GM13976 (cell line): Measurements from ENCODE around the gene PACRG.

Source experiments
- DNase-seq: peaks from one replicate; pipeline ENCODE4 v3.0.0; 2012; ENCODE audit warnings: low spot score
- CTCF ChIP-seq: IDR thresholded peaks from 2 replicates; pipeline ENCODE4 v1.5.1; 2012; ENCODE audit warnings: borderline replicate concordance, mild to moderate bottlenecking; ENCODE audit not compliant: insufficient read depth; ENCODE audit errors: extremely low read depth, missing control alignments, control extremely low read depth
- in situ Hi-C: fragments of 300-500 bp; cut with MboI; formaldehyde crosslinking; loops from one replicate; pipeline ENCODE4 v1.12.0; 2022; ENCODE audit warnings: low sequenced_read_pairs, mixed read lengths, inconsistent platforms; ENCODE audit not compliant: unreplicated experiment

The PACRG gene

GRCh38 chr6:163008186-163008585, 280.4 kb downstream of the PACRG start:
- in situ Hi-C loops = no loop called here
- TF ChIP-seq CTCF = no peak
- no peak for DNase-seq

- in situ Hi-C loops = no loop called here
- DNase-seq = no peak
- no peak for TF ChIP-seq CTCF
Measured at GRCh38 chr6:163008626-163009025, 280.9 kb downstream of the PACRG start.

DNA sequence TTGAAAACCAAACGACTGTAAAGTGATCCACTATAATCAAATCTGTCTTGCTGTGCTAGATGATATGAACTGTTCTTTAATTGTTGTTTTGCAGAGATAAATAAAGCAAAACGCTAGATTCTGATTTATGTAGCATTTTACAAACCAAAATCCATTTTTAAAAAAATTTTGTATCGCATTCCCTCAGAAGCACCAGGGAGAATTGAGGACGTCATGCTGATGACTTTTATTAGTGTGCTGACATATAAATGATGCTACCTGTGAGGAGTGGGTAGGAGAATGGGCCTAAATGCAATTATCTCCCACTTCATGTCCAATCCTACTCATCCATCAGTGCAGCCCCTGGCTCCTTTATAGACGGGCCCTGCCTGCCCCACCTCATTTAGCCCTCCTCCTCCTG, 282.4 kb downstream of the PACRG start:
- in situ Hi-C loops = no loop called here
- TF ChIP-seq CTCF = no peak
- no peak for DNase-seq

- no peak for TF ChIP-seq CTCF
- no peak for DNase-seq
- in situ Hi-C loops = no loop called here
Measured at GRCh38 chr6:163014736-163015135, 287.0 kb downstream of the PACRG start.

DNA sequence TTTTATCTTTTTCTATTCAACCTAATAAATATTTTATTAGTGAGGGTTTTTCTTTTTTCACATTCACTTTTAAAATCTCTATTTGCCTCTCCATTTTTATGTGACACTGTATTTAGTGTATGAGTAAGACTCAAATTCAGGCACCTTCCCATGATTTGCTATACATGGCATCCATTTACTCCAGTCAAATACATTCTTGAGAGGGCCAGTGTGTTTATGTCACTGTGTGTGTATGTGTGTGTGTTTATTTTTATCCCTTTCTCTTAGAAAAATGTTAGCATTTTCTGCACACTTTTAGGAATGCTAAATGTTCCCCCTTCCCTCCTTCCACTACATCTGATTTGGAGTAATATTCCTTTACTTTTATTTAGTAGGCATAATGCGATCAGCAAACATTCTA, 290.0 kb downstream of the PACRG start:
- no peak for DNase-seq
- in situ Hi-C loops = no loop called here
- no peak for TF ChIP-seq CTCF

DNA sequence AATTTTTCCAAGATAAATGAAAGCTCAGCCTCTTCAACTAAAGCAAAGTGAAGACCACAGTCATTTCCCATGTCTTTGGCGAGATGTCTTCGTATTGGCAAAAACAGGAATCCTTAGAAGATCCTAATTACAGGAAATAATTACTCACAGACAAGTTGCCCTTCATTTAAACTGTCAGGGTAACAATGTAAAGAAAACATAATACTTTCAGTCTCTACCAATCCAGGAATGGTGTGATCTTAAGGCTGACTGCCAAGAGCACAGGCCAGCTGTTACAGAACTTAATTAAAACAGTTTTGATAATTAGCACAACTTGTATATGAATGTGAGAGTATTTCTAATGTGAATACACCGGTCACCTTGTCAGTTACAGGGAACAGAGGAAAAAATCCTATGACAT, 292.2 kb downstream of the PACRG start:
- DNase-seq = no peak
- no peak for TF ChIP-seq CTCF
- in situ Hi-C loops = no loop called here

- TF ChIP-seq CTCF = no peak
- DNase-seq = no peak
- in situ Hi-C loops = no loop called here
Measured at GRCh38 chr6:163021054-163021453, 293.3 kb downstream of the PACRG start.
